Dermis blood vessel endothelial cell (primary cell): ENCODE measurements around the gene TTLL13. TPM values are rescaled to one million over a fixed set of nuclear protein-coding genes. Genes with fewer than 3 reads are reported as not detected.
"Not testable (repeated sequence)": the region's sequence is repeated elsewhere in the genome, so short reads cannot be mapped to it uniquely, and the experiment has no call there.

ENCODE experiments used
- DNase-seq: peaks from one replicate; pipeline ENCODE4 v3.0.0; 2010
- total RNA-seq: library from RNA; depleted of rRNA; stranded (reverse); fragments of >200 nt; gene quantifications from 2 replicates; pipeline ENCODE4 v1.2.3, GENCODE V29; 2014

TTLL13 gene
- total RNA-seq, 1 donor from 2014 or later = 0.17 TPM

- DNase-seq = peak; percentile 27
Observed at GRCh38 chr15:90234096-90234988, 15.0 kb upstream of the TTLL13 start, which contains the start of gene GDPGP1. GDPGP1 (plus strand) TSS chr15:90234209; CDS start chr15:90240909, 6,700 bp downstream.

GRCh38 chr15:90239371-90239770 is 10.0 kb upstream of the TTLL13 start:
- no peak for DNase-seq

- no peak for DNase-seq
Observed at GRCh38 chr15:90240856-90241255, 8.5 kb upstream of the TTLL13 start.

- DNase-seq = no peak
Observed at GRCh38 chr15:90241343-90242192, 7.8 kb upstream of the TTLL13 start.

- no peak for DNase-seq
Observed at GRCh38 chr15:90243943-90244639, 5.3 kb upstream of the TTLL13 start.

GRCh38 chr15:90248789-90249202 is 560 bp upstream of the TTLL13 start:
- no peak for DNase-seq

- no peak for DNase-seq
Observed at GRCh38 chr15:90257776-90258175, 8.4 kb downstream of the TTLL13 start.

- peak; percentile 62 for DNase-seq
Observed at GRCh38 chr15:90259524-90259923, 10.2 kb downstream of the TTLL13 start.

- peak; percentile 57 for DNase-seq
Observed at GRCh38 chr15:90260731-90261130, 11.4 kb downstream of the TTLL13 start.

GRCh38 chr15:90261811-90262210 is 12.5 kb downstream of the TTLL13 start:
- peak; percentile 88 for DNase-seq

GRCh38 chr15:90262426-90262825 is 13.1 kb downstream of the TTLL13 start:
- no peak for DNase-seq

GRCh38 chr15:90264671-90265070 is 15.3 kb downstream of the TTLL13 start:
- DNase-seq = peak; percentile 60

- DNase-seq = peak; percentile 95
Observed at GRCh38 chr15:90265271-90266060, 16.1 kb downstream of the TTLL13 start, which contains the start of gene NGRN. NGRN (plus strand) TSS chr15:90265672; CDS start chr15:90265713, 41 bp downstream.

GRCh38 chr15:90266061-90266431 is 16.7 kb downstream of the TTLL13 start:
- peak; percentile 59 for DNase-seq

GRCh38 chr15:90266485-90266884 is 17.1 kb downstream of the TTLL13 start:
- peak; percentile 51 for DNase-seq

- DNase-seq = no peak
Observed at GRCh38 chr15:90268415-90268814, 19.1 kb downstream of the TTLL13 start.

- DNase-seq = no peak
Observed at GRCh38 chr15:90270502-90271150, 21.3 kb downstream of the TTLL13 start.

- DNase-seq = no peak
Observed at GRCh38 chr15:90271459-90272166, 22.3 kb downstream of the TTLL13 start.

GRCh38 chr15:90278467-90278866 is 29.1 kb downstream of the TTLL13 start:
- not testable (repeated sequence) for DNase-seq

GRCh38 chr15:90280743-90281142 is 31.4 kb downstream of the TTLL13 start:
- not testable (repeated sequence) for DNase-seq

- DNase-seq = not testable (repeated sequence)
Observed at GRCh38 chr15:90281637-90282036, 32.3 kb downstream of the TTLL13 start.
